GM15510 (cell line): ENCODE results near the gene RAP2B.

ENCODE experiments used
- POLR2A ChIP-seq: IDR thresholded peaks from 3 replicates; pipeline ENCODE4 v1.6.1; 2011; ENCODE audit warnings: borderline replicate concordance; ENCODE audit not compliant: insufficient read length; ENCODE audit errors: extremely low read depth

Gene RAP2B

GRCh38 chr3:153150991-153151390 is 11.0 kb upstream of the RAP2B start:
- TF ChIP-seq POLR2A: no peak

- no peak for TF ChIP-seq POLR2A
Measured at GRCh38 chr3:153158189-153158588, 3.8 kb upstream of the RAP2B start.

- no peak for TF ChIP-seq POLR2A
Measured at GRCh38 chr3:153158961-153159735, 2.9 kb upstream of the RAP2B start.

GRCh38 chr3:153159771-153160397 is 2.1 kb upstream of the RAP2B start:
- TF ChIP-seq POLR2A: no peak

GRCh38 chr3:153160451-153161137 is 1.4 kb upstream of the RAP2B start:
- peak; percentile 49 for TF ChIP-seq POLR2A

- peak; percentile 53 for TF ChIP-seq POLR2A
Measured at GRCh38 chr3:153161138-153161713, 800 bp upstream of the RAP2B start.

- TF ChIP-seq POLR2A: no peak
Measured at GRCh38 chr3:153162513-153163392, 727 bp downstream of the RAP2B start.

GRCh38 chr3:153163393-153163724 is 1.3 kb downstream of the RAP2B start:
- TF ChIP-seq POLR2A: no peak

- no peak for TF ChIP-seq POLR2A
Measured at GRCh38 chr3:153163756-153164550, 1.9 kb downstream of the RAP2B start.

GRCh38 chr3:153165261-153165681 is 3.2 kb downstream of the RAP2B start:
- TF ChIP-seq POLR2A: no peak

- no peak for TF ChIP-seq POLR2A
Measured at GRCh38 chr3:153166206-153166605, 4.2 kb downstream of the RAP2B start.

- no peak for TF ChIP-seq POLR2A
Measured at GRCh38 chr3:153166796-153167195, 4.8 kb downstream of the RAP2B start.

- TF ChIP-seq POLR2A: no peak
Measured at GRCh38 chr3:153169793-153170383, 7.9 kb downstream of the RAP2B start.
